Skeletal muscle tissue (tissue), 4 donors: ENCODE measurements around the gene DOC2B. TPM values are rescaled to one million over a fixed set of nuclear protein-coding genes. Genes with fewer than 3 reads are reported as not detected.
"Not testable (repeated sequence)": the region's sequence is repeated elsewhere in the genome, so short reads cannot be mapped to it uniquely, and the experiment has no call there.

Experiments
- H3K27ac ChIP-seq: one replicate; pipeline ENCODE4 v1.7.0; 2013; ENCODE audit warnings: mild to moderate bottlenecking, low read depth, low read length, inconsistent platforms
- H3K27me3 ChIP-seq, 3 donors: one replicate each; pipeline ENCODE4 v1.7.0; 2013; ENCODE audit warnings: low read length in 3 of 3; ENCODE audit not compliant: control insufficient read depth in 3 of 3, insufficient read depth in 3 of 3
- H3K36me3 ChIP-seq, 3 donors: one replicate each; pipeline ENCODE4 v1.7.0; 2013; ENCODE audit warnings: low read length in 3 of 3; ENCODE audit not compliant: control insufficient read depth in 3 of 3, insufficient read depth in 3 of 3
- H3K4me1 ChIP-seq, 3 donors: one replicate each; pipeline ENCODE4 v1.7.0; 2013; ENCODE audit warnings: low read length in 3 of 3, mild to moderate bottlenecking in 3 of 3; ENCODE audit not compliant: control insufficient read depth in 3 of 3, insufficient read depth in 3 of 3
- H3K4me3 ChIP-seq, 3 donors: one replicate each; pipeline ENCODE4 v1.7.0; 2013; ENCODE audit warnings: low read length in 3 of 3
- H3K9ac ChIP-seq, 3 donors: one replicate each; pipeline ENCODE4 v1.7.0; 2013; ENCODE audit warnings: low read length in 3 of 3, mild to moderate bottlenecking in 3 of 3, moderate library complexity in 2 of 3, low read depth in 1 of 3
- H3K9me3 ChIP-seq, 3 donors: one replicate each; pipeline ENCODE4 v1.7.0; 2013; ENCODE audit warnings: low read length in 3 of 3; ENCODE audit not compliant: control insufficient read depth in 3 of 3
- total RNA-seq: library from RNA; depleted of rRNA; stranded (reverse); fragments of >200 nt; gene quantifications from one replicate; pipeline ENCODE4 v1.2.3, GENCODE V29; 2014
- donor health status: Osteomylitis.

Gene DOC2B
- total RNA-seq, 1 donor from 2014 or later = 2.1 TPM

DNA sequence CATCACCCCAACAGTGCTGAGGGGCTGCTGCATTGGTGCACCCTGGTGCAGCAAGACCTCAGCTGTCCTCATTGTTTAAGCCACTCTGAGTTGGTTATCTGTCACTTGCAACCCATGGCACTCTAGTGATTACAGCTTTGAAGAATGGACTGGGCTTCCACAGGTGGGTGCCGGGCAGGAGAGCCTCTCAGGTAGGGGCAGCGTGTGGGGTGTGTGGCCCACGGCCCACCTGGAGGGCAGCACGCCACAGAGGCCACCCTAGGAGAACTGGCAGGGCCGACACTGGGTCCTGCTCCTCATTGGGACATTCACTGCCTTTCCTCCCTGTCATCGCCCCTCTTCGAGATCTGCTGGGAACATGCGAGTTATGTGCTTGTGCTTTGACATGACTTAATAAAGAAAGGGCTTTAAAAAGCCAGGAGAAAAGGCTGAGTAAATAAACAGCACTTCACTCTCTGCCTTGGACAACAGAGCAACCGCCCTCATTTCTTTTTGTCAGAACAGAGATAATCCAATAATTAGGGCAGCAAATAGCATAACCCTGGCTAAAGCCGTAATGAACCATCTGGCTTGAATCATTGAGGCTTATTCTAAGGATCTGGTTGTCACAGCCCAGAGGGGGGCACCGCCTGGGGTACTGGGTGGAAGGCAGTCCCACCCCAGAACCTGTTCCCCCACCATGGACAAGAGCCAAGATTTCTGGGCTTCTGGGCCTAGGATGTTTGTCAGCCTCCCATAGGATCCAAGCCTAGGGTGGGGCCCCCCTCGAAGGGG, 3.0 kb downstream of the DOC2B start:
- no peaks in the 10 kb centered on the region for H3K36me3 ChIP-seq
- H3K9ac ChIP-seq = peak overlapping the region in 1 of 3 donors; percentile 50
- H3K27me3 ChIP-seq = peaks cover 13 to 45% (median 28%) of the 10 kb centered on the region in 3 donors
- H3K27ac ChIP-seq = no peak overlapping the region
- H3K9me3 ChIP-seq = no peaks in the 10 kb centered on the region
- no peak overlapping the region for H3K4me3 ChIP-seq
- peaks cover 8 to 11% (median 10%) of the 10 kb centered on the region in 3 donors for H3K4me1 ChIP-seq

DNA sequence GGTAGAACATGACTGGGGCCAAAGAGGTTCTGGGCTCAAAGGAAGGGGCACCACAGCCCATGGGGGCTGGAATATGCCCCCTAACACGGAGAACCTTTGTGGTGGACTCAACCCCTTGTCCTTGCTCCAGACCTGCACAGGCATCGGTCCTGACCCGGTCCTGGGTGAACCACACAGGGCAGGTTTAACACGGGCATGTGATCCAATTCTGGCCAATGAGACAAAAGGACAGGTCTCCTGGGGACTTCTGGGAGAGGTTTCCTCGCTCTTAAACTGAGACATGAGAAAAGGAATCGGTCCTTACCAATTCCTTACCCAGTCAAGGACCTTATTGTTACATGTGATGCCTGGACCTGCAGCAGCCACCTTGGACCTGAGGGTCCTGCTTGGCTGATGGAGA, 3.7 kb downstream of the DOC2B start:
- H3K4me1 ChIP-seq = peaks cover 8 to 11% (median 10%) of the 10 kb centered on the region in 3 donors
- no peak overlapping the region for H3K9ac ChIP-seq
- no peaks in the 10 kb centered on the region for H3K9me3 ChIP-seq
- peaks cover 12 to 38% (median 23%) of the 10 kb centered on the region in 3 donors for H3K27me3 ChIP-seq
- no peaks in the 10 kb centered on the region for H3K36me3 ChIP-seq
- no peak overlapping the region for H3K4me3 ChIP-seq
- no peak overlapping the region for H3K27ac ChIP-seq

DNA sequence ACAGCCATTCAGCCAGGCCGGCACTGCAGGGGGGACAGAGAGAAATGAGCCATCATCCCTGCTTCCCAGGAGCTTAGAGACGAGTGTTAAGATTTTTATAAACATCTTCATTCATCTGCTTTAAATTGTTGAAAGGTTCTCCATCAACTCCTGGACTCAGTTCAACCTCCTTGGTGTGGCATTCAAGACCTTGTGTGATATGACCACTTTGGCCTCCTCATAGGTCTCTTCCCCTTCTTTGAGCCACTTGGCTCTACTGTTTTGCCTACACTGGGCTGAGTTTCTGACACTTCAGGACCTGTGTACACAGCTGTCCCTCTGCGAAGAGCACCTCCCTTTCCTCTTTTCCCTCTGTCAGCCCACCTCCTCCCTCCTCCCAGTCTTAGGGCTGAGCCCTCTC, 4.3 kb downstream of the DOC2B start:
- no peaks in the 10 kb centered on the region for H3K9me3 ChIP-seq
- no peak overlapping the region for H3K4me3 ChIP-seq
- H3K9ac ChIP-seq = no peak overlapping the region
- no peaks in the 10 kb centered on the region for H3K36me3 ChIP-seq
- H3K4me1 ChIP-seq = peaks cover 7 to 10% (median 10%) of the 10 kb centered on the region in 3 donors
- H3K27ac ChIP-seq = no peak overlapping the region
- peaks cover 6 to 33% (median 19%) of the 10 kb centered on the region in 3 donors for H3K27me3 ChIP-seq

DNA sequence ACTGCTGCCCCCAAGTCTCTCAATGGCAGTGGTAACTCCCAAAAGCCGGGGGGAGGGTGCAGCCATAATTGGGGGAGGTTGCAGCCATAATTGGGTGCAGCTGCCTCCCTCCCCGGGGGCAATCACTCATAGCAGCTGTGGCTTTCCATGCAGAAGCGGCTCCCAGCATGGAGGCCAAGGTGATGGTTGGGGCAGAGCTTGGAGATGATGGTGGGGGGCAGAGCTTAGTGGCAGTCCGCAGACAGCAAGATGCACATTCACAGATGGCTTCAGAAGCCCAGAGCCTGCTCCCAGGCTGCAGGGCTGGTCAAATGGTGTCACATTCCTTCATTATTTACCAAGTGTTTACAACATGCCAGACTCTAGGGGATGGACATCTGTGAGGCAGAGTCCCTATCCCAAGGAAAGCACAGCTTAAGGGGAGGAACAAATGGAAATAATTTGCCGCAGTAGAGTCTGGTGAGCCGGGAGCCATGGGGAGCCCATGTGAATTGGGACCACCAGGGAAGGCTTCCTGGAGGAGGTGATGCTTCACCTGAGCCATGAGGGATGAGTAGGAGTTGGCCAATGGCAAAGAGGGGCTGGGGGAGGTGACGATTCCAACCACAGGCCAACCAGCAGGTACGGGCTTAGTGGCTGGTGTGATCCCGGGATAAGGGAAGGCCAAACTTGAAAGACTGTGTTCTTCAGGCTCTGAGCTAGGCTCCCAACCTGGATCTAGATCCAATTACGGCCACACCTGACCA, 8.1 kb downstream of the DOC2B start:
- H3K4me1 ChIP-seq = peaks cover 0 to 2% (median 0%) of the 10 kb centered on the region in 3 donors
- H3K36me3 ChIP-seq = no peaks in the 10 kb centered on the region
- no peak overlapping the region for H3K27ac ChIP-seq
- no peak overlapping the region for H3K9ac ChIP-seq
- no peak overlapping the region for H3K4me3 ChIP-seq
- peaks cover 0 to 13% (median 3%) of the 10 kb centered on the region in 3 donors for H3K27me3 ChIP-seq
- no peaks in the 10 kb centered on the region for H3K9me3 ChIP-seq

DNA sequence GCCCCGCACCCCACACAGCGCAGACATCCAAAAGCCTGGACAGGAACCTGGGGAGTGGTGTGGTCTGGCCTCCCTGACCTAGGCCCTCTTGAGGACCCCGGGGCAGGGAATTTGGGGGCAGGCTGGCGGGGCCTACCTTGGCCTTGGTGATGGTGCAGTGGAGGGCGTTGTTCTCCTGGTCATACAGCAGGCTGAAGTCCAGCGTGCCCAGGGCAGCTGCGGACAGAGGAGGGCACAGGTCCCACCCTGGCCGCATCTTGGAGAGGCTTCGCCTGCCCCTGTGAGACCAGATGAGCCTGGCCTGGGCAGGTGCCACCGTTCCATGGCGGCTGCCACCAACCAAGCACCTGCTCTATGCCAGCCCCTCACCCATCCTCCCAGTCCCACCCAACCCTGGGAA, 9.0 kb downstream of the DOC2B start:
- no peak overlapping the region for H3K27ac ChIP-seq
- no peaks in the 10 kb centered on the region for H3K4me1 ChIP-seq
- H3K36me3 ChIP-seq = no peaks in the 10 kb centered on the region
- no peaks in the 10 kb centered on the region for H3K9me3 ChIP-seq
- no peak overlapping the region for H3K4me3 ChIP-seq
- peaks cover 0 to 5% (median 3%) of the 10 kb centered on the region in 3 donors for H3K27me3 ChIP-seq
- H3K9ac ChIP-seq = no peak overlapping the region

DNA sequence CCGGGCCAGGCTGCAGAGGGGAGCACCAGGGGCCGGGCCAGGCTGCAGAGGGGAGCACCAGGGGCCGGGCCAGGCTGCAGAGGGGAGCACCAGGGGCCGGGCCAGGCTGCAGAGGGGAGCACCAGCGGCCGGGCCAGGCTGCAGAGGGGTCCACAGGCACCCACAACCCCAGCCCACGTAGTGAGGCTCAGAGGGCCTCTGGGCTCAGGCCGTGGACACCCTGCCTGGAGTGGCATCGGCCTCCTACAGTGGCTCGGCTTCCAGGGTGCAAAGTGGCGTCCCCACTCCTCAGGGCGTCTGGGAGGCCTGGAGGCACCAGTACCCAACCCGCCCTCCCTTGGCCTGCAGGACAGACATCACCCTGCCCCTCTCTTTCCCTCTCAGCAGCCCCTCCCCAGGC, 9.6 kb downstream of the DOC2B start:
- Histone ChIP-seq H3K27me3 (peaks cover 0 to 5% (median 3%) of the 10 kb centered on the region in 3 donors), H3K4me1 (no peaks in the 10 kb centered on the region), H3K27ac (no peak overlapping the region), H3K9ac (no peak overlapping the region), H3K4me3 (no peak overlapping the region), H3K36me3 (no peaks in the 10 kb centered on the region), H3K9me3 (no peaks in the 10 kb centered on the region)

DNA sequence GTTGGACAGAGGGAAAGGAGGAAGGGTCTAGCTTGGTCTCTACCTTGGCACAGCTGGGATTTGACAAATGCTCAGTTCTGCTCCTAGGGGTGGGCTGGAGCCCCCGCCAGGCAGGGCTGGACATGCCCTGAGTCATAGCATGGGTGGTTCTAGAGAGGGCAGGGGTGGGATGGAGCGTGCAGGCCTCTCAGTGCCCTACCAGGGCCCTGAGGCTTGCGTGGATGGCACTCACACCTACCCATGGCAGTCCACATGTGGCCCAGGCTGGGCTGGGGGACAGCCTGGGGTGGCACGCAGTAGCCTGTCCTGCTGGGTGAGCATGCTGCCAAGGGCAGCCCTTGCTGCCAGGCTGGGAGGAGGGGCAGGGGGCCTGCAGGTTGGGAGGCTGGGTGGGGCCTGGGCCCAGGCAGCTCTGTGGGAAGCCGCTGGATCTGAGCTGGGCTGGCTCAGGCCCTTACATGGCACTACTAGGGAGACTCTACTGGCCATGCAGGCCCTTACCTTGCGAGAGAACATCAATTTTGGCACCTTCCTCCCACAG, 11.2 kb downstream of the DOC2B start:
- H3K9me3 ChIP-seq = no peaks in the 10 kb centered on the region

DNA sequence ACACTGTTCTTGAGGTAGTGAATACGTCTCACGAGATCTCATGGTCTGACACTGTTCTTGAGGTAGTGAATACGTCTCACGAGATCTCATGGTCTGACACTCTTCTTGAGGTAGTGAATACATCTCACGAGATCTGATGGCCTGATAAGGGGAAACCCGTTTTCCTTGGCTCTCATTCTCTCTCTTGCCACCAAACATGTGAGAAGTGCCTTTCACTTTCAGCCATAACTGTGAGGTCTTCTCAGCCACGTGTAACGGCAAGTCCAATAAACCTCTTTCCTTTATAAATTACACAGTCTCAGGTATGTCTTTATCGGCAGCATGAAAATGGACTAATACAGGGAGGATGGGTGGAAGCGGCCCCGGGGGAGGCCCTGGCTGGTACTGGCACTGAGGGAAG, 12.8 kb downstream of the DOC2B start:
- H3K4me3 ChIP-seq, H3K36me3 ChIP-seq, H3K4me1 ChIP-seq: not testable (repeated sequence)

More for the DNA sequence above, 11.2 kb downstream of the DOC2B start:
- Histone ChIP-seq H3K27ac (no peak overlapping the region), H3K27me3 (peaks cover 0 to 4% (median 3%) of the 10 kb centered on the region in 3 donors), H3K9ac (no peak overlapping the region), H3K4me1 (no peaks in the 10 kb centered on the region), H3K36me3 (no peaks in the 10 kb centered on the region), H3K4me3 (no peak overlapping the region)

DNA sequence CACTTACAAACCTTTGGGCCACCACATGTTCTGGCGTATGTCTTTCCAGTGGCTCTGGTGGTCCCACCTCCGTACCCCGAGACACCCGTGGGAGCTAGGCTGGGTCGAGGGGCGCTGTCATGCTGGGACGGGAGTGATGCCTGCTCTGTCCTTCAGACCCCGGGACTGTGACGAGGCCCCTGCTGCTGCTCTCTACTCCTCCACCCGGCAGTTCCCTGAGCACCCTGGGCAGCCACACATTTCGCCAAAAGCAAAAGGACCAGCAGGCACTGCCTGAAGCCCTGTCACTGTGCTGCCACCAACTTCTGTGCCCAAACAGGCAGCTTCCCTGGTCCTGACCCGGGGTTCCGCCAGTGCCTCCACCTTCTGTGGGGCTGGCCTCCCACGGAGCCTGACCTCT, 15.5 kb downstream of the DOC2B start:
- Histone ChIP-seq H3K27me3 (no peaks in the 10 kb centered on the region), H3K9me3 (no peaks in the 10 kb centered on the region), H3K4me1 (no peaks in the 10 kb centered on the region), H3K4me3 (no peak overlapping the region), H3K36me3 (no peaks in the 10 kb centered on the region), H3K27ac (no peak overlapping the region), H3K9ac (no peak overlapping the region)

More for the DNA sequence above, 12.8 kb downstream of the DOC2B start:
- not testable (repeated sequence) for H3K27me3 ChIP-seq, H3K9ac ChIP-seq, H3K9me3 ChIP-seq, H3K27ac ChIP-seq
